ENCODE measurements around the gene TMC7.

DNA sequence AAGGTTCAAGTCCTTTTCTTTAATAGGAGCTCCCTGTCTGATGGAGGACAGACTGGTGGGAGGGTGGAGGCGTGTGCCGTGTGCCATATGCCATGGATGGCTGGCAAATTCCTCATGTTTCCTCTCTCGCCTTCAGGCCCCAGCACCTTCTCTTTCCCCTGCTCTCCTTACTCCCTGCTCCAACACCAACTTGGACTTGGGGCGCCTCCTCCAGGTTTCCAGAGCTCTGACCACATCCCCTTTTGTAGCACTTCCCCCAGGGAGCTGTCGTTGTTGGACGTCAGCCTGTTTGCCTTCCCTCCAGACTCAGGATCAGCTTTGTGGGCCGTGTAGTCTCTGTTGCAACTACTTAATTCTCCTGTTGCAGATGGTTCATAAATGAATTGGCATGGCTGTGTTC, 30.7 kb downstream of the TMC7 start:
- TF ChIP-seq, protein P1, sequence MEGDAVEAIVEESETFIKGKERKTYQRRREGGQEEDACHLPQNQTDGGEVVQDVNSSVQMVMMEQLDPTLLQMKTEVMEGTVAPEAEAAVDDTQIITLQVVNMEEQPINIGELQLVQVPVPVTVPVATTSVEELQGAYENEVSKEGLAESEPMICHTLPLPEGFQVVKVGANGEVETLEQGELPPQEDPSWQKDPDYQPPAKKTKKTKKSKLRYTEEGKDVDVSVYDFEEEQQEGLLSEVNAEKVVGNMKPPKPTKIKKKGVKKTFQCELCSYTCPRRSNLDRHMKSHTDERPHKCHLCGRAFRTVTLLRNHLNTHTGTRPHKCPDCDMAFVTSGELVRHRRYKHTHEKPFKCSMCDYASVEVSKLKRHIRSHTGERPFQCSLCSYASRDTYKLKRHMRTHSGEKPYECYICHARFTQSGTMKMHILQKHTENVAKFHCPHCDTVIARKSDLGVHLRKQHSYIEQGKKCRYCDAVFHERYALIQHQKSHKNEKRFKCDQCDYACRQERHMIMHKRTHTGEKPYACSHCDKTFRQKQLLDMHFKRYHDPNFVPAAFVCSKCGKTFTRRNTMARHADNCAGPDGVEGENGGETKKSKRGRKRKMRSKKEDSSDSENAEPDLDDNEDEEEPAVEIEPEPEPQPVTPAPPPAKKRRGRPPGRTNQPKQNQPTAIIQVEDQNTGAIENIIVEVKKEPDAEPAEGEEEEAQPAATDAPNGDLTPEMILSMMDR (IDR thresholded peaks at IDR 0.05): no peak
- TF ChIP-seq POLR2A (IDR thresholded peaks at IDR 0.05): no peak

Data from right lobe of liver (tissue), 4 donors.